Stimulated activated CD8-positive, alpha-beta memory T cell treated with anti-CD3 and anti-CD28 coated beads, Interleukin-12 subunit alpha, Interleukin-12 subunit beta, amount 100 ng/mL, for 4 hours (primary cell): ENCODE data around the gene PLLP.

ENCODE experiments used
- DNase-seq: peaks from one replicate; pipeline ENCODE4 v3.0.0-alpha.2; 2020; ENCODE audit warnings: low read depth

The PLLP gene

DNA sequence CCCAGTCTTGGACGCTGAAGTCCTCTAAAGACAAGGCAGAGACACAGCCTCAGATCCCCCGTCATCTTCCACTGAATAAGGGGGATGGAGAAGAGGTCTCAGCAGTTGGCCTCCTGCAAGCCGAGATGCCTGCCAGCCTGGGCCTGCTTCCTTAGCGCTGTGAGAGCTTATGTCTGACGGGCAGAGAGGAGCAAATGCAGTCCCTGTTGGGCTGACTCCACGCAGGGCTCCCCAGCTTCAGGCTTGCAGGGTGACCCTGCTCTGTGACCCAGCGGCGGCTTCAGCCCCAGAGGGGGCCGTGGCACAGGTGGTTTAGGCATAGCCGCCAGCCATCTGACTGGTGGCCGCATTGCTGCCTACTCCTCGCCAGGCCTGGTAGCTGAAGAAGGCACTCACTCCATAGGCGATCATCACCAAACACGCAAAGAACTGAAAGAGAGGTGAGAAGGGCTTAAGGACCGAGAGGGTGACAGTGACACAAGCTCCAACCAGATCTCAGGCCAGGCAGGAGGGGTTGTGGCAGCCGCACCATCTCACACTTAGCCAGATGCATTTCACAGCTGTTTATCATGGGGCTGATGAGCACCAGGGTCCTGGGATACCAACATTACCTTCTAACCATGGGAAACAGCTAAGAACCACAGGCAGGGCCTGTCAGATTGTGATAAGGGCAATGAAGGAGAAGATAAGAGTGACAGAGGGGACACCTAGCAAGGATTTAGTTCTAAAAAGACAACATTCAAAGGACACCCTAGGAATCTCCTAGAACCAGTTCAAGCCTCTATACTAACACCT is 27.7 kb downstream of the PLLP start:
- no peak for DNase-seq

DNA sequence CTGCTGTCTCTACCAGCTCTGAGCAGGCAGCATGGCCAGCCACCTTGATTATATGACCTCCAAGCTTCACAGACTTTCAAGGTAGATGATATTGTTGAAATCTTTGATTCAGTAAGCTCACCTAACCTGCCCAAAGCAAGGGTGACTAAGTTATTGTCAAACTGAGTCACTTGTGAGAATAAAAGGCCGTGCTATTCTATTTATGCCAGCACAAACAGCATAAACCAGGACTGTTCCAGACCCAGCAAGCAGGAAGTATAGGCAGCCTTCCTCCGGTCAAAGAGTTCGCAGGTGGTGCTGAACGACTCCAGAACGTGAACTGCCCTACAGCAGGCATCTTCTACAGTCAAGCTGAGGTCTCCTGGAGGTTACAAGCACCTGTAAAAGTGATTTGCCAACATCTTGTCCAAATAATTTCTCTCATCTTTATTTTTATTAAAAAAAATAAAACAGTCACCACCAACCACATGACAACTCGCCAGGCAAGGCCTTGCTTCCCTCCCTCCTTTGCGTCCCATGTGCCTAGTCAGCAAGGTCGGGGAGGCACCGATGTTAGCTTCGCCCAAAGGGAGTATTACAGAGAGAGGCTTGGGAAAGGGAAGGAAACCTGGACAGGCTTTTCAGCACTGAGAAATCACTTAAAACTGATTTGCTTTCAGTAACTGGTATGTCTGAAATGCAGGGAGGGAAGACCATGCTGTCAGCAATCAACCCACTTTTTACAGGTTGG is 28.6 kb downstream of the PLLP start:
- DNase-seq: no peak

DNA sequence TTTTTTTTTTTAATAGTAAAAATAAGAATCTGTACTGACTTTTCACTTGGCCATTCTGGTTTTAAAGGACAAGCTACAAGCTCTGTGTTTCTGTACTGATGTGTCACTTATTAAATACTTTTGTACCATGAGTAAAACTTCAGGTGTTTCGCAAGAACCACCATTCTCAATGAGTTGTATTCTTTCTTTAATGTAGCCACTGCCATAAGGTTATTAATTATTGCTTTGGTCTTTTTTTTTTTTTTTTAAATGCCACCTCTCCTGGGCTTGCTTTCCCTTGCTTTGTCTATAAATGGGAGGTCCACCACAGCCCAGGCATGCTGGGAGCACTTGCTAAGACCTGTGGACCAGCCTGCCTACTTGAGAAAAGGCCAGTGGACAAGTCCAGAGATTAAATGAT is 31.0 kb downstream of the PLLP start:
- DNase-seq: no peak

GRCh38 chr16:57252148-57252721 is 32.2 kb downstream of the PLLP start:
- DNase-seq: no peak

DNA sequence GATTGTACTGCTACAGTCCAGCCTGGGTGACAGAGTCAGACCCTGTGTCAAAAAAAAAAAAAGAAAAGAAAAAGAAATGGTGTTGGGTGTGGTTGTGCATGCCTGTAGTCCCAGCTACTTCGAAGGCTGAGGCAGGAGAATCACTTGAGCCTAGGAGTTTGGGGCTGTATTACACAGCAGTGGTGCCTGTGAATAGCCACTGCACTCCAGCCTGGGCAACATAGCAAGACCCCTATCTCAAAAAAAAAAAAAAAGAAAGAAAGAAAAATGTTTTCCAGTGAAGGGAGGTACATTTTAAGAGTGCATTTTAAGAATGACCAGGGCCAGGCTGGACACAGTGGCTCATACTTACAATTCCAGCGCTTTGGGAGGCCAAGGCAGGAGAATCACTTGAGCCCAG is 33.1 kb downstream of the PLLP start:
- DNase-seq: no peak

DNA sequence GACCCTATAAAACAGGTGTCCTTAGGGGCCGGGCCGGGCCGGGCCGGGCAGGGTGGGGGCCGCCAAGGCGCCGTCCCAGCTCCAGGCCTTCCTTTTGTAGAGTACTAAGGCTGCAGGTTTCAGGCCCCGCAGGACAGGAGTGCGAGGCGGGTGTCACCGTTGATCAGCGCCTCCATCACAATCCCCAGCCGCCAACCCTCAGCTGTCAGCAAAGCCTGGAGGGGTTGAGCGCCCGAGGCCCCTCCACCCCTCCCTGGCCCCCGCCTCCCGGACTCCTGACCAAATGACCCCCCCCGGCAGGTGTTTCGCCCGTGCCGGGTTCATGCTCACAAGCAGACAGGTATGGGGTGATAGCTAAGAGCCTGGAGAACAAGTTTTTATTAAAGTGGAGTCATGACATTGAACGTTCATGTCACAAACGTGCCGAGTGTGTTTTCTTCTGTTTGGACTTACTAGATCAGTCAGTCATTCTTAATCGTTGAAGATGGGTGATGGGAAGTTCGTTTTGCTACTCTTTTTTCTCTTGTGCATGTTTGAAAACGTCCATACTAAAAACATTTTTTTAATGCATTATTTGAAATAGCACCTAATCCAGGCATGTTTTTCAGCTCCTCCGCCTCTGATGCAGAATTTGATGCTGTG is 38.9 kb downstream of the PLLP start:
- DNase-seq: no peak

- peak; percentile 95 for DNase-seq
Measured at GRCh38 chr16:57244767-57245471, 39.6 kb downstream of the PLLP start, which contains the start of gene ARL2BP. ARL2BP (plus strand) TSS chr16:57245259; CDS start chr16:57245368, 109 bp downstream.

DNA sequence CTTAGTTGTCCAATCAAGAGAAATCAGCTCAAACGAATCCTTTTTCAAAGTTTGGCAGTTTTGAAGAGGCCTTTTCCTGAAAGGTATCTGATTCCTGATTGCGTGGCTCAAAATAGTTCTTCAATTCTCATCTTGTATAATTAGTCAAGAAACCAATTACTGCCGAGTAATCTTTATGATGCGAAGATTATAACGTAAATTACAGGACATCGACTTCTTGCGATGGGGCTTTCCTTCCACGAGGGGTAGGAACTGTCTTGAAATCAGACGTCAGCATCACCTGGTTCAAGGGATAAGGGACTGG is 40.1 kb downstream of the PLLP start:
- DNase-seq: no peak

- no peak for DNase-seq
Measured at GRCh38 chr16:57242650-57243049, 41.8 kb downstream of the PLLP start.

- no peak for DNase-seq
Measured at GRCh38 chr16:57240851-57241250, 43.6 kb downstream of the PLLP start.

DNA sequence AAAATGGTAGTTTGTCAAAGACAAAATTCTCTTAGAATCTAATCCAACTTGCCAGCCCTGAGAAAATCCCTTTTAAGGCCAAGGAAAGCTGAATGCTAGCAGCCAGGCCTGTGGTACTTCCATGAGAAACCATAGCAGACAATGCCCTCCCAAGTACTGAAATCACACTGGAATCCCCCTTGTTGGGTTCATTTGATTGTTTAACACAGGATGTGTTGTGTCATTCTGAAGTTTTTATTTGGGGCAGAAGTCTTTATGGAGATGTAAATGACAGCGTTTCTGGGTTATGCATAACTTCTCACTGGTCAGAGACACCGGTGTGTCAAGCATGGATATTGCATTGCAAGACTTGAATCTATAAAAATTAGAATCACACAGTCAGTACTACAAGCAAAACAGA is 45.4 kb downstream of the PLLP start:
- DNase-seq: no peak

- no peak for DNase-seq
Measured at GRCh38 chr16:57238682-57239081, 45.8 kb downstream of the PLLP start.

GRCh38 chr16:57236022-57236350 is 48.5 kb downstream of the PLLP start:
- DNase-seq: no peak

DNA sequence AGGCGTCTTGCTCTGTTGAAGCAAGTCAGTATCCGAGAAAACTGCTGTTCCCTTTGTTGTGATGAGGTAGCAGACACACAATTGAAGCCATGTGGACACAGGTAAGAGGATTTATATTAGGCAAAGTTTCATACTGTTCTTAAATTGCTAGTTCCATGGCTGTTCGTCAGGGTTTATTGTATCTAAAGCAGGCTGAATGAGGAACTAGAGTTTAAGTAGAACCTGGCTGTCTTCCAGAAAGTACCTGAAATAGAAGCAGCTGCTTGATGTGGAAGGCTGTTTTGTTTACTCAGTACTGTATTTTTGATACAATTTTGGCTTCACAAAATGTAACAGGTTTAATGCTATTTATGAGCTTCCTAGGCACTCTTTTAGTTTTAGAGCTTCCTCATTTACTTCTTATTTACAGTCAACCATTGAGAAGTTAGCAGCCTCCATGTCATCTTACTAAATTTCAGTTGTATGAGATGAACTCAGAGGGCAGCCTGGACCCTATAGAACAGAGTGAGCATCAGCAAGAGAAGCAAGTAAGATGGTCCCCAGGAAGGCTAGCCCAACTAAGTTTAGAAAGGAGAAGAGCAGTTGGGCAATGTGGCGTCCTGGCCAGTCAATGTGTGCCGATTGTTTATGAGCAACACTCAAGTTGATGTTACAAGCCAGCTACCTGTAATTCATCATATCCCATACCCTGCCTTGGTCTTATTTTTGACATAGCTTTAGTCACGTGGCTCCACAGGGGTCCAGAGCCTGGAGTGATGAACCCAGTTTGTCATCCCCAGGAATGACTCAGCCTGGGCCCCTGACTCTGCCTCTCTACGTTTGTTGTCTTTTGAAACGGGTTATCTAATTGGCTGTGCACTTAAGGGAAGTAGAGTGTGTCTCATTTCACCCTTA is 49.1 kb downstream of the PLLP start:
- DNase-seq: no peak

- no peak for DNase-seq
Measured at GRCh38 chr16:57234707-57235092, 49.8 kb downstream of the PLLP start.

DNA sequence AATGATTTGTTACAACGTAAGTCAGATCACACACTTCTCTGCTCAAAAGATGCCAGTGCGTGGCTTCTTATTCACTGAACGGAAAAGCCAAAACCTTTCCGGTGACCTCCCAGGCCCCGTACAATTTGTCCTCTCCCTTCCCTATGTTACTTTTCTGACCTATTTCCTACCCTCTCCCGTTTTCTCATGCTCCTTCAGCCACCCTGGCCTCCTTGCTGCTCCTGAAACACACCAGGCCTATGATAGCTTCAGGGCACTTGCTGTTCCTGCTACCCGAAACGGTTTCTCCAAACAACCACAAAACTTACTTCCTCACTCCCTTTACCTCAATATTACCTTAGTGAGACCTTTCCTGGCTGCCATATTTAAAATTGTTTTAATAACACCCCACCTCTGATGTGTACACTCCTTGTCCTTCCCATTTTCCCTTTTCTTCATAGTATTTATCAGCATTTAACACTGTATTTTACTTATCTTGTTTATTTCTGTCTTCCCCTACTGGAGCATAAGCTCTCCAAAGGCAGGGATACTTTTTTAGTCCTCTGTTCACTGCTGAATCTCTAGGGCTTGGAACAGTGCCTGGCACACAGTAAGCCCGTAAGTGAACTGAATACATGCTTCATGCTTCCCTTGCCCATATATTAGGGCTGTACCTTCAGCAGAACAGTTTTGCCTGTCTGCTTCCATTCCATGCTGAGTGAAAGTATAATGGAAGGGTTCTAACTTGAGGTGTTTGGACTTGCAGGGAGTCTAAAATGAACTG is 50.3 kb downstream of the PLLP start:
- DNase-seq: no peak

- no peak for DNase-seq
Measured at GRCh38 chr16:57231821-57232350, 52.6 kb downstream of the PLLP start.

DNA sequence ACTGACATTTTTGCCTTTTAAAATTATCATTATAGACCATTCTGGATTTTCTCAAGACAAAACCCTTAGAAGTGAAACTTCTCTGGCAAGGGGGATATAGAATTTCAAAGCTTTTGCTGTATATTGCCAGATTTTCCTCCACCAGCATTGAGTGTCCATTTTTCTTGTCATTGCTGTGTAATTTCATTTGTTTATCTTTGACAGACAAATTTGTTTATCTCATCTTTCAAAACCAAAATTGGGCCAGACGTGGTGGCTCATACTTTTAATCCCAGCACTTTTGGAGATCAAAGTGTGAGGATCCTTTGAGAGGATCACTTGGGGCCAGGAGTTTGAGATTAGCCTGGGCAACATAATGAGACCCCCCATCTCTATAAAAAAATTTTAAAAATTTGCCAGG is 55.4 kb downstream of the PLLP start:
- DNase-seq: no peak

- DNase-seq: no peak
Measured at GRCh38 chr16:57226701-57227621, 57.5 kb downstream of the PLLP start.
